Activated T-cell treated with anti-CD3 and anti-CD28 coated beads for 24 hours (primary cell): ENCODE data around the gene OR51D1.

Experiments used
- DNase-seq: peaks from one replicate; pipeline ENCODE4 v3.0.0-alpha.2; 2020; ENCODE audit warnings: low read depth

The OR51D1 gene

DNA sequence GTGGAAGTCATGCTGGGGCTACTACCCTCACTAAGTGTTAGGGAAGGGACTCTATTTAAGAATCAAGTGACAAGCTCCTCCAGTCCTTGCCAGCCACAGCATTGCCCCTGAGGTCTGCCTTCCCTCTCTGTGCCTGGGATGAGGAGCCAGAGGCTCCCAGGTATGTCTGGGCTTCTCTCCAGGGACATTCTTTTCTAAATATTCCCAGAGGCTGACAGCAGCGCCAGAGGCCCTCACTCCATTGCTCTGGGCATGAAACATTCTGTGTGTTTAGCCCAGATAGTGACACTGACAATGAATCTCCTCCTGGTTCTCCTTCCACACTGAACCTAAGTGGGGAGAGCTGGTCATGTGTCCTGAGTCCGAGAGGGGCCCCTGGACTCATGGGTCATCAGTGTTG lies 8.7 kb downstream of the OR51D1 start:
- no peak for DNase-seq

DNA sequence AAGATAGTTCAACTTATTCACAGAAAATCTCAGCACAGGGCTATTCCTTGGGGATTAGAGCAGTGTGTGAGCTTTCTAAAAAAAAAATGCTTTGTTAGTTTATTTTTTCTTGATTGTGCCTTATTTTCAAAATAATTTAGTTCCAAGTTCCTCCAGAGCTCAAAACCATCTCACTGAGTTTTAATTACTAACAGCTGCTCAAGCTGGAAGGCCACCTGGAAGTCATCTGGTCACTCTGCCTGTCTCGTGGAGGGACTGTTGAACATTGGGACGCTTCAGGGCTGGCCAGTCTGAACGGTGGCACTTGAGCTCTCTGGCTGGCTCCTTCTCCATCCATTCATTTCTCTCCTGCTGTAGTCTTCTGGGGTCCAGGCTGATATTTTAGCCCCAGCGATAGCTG lies 10.5 kb downstream of the OR51D1 start:
- no peak for DNase-seq

DNA sequence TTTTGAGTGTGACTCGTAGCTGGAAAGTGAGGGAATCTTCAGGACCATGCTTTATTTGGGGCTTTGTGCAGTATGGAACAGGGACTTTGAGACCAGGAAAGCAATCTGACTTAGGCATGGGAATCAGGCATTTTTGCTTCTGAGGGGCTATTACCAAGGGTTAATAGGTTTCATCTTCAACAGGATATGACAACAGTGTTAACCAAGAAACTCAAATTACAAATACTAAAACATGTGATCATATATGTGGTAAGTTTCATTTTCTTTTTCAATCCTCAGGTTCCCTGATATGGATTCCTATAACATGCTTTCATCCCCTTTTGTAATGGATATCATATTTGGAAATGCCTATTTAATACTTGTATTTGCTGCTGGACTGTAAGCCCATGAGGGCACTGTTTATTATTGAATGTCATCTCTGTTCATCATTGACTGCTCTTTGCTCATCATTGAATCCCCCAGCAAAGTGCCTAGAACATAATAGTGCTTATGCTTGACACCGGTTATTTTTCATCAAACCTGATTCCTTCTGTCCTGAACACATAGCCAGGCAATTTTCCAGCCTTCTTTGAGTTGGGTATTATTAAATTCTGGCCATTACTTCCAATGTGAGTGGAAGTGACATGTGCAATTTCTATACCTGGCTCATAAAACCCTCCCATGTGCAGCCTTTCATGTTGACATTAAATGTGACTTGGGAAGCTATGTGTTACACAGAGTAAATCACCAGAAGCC lies 17.5 kb downstream of the OR51D1 start:
- no peak for DNase-seq

- DNase-seq, result no peak
Measured at GRCh38 chr11:4658629-4659445, 21.6 kb downstream of the OR51D1 start.

GRCh38 chr11:4662876-4663275 lies 25.6 kb downstream of the OR51D1 start:
- no peak for DNase-seq

DNA sequence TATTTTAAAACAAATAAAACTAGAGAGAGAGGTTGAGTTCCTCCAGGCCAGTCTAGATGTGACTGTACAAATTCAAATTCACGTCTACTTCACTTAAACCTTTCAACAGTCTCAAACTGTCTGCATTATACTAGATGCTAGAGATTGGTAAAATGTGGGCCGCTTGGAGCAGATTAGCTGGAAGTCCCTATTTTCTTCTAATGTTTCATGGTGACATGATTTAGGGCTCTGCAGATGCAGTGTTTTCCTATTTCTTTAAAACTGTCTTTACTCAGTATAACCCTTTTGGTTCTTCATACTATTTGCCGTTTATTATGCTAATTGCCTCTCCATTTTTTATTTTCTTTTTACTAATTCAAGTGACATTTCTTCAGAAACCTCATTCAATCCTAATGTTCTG lies 26.9 kb downstream of the OR51D1 start:
- no peak for DNase-seq

- DNase-seq, result no peak
Measured at GRCh38 chr11:4664786-4665185, 27.5 kb downstream of the OR51D1 start.

DNA sequence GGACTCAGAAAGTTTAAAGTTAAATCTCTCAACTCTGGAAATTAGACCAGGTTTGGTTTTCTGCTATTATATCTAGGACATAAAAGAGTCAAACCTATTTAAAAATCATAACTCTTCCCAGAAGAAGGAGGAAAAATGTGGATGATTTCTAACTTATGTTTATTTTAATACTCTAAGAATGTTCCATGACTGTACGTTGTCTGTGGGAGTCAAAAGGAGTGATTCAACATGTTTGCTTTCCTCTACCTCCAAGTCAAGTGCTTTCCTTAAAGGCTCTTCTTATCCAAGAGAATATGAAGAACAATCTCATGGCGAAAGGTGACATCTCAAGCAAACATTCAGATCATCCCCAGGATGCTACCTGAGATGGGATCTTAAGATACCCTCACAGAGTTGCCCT lies 28.1 kb downstream of the OR51D1 start:
- no peak for DNase-seq

- DNase-seq, result no peak
Measured at GRCh38 chr11:4671741-4672140, 34.5 kb downstream of the OR51D1 start.

- no peak for DNase-seq
Measured at GRCh38 chr11:4672470-4672869, 35.2 kb downstream of the OR51D1 start.

DNA sequence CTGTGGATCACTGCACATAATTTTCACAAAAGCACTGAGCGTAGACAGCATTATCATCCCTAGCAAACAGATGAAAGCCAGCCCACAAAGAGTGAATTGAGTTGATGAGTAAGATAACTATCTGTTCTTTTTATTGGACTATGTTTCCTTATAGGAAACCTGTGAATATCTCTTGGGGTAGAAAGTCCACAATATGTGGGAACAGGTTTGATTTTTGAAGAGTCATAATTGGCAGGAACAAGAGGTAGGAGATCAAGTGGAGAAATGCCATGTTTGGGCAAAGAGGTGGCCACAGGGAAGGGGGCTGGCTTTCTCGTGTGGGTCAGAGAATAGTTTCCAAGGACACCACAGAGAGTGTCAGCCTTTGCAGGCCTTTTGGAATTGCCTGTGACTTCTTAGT lies 36.5 kb downstream of the OR51D1 start:
- DNase-seq, result no peak

GRCh38 chr11:4677948-4678347 lies 40.7 kb downstream of the OR51D1 start:
- DNase-seq, result no peak

DNA sequence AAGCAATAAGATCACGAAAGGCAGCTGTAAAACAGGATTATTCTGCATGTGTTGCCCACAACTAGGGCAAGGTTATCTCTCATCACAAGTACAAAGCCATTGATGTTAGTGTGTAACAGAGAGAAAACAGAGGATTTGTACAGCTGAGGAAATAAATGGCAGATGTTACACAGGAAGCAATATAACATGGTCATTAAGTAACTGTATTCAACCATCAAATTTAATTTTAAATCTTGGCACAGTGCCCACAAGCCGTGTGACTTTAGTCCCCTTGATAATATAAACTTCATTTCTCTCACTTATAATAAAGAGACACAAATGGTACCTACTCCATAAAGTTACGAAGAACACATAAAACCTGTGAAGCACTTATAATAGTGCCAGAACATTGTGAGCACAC lies 43.1 kb downstream of the OR51D1 start:
- DNase-seq, result no peak

DNA sequence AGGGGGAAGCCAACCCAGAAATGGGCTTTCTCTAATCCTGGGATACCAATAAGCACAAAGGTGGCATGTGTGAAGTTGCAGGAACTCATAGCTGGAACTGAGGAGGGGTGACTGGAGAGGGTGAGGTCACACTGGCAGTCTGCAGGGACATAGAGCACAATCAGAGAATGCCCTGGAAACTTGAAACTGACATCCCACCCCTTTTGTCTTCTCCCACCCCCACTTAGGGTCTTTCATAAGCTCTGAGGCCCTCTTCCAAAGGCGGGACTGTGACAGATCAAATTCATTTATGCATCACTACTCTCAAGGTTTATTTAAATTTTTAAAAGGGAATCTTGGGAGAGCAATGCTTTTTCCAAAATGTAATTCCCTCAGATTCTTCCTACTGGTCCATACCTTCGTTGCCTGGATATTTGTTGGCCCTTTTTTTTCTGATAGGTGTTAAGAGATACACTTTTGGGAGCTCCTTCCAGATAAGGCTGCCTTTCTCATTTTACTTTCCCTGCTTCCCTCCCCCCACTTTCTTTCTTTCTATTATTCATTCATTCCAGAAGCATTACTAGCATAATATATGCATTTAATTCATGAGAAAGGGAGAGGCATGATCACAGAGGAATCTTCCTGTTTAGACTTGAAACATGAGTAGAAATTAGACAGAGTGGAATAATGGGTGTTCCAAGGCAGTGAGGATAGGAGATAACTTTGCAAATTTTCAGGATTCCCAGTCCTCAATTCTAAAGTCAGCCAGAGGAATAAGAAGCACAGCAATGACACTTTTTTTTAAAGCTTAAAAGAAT lies 45.5 kb downstream of the OR51D1 start:
- DNase-seq, result no peak

GRCh38 chr11:4684631-4685285 lies 47.5 kb downstream of the OR51D1 start:
- DNase-seq, result no peak
